Sigmoid colon (tissue), 4 donors: ENCODE data around the gene TNNI2.

Experiments used
- CTCF ChIP-seq, 4 experiments: fragments of 450-650 bp in 3 of 4; fragments of 200-600 bp in 1 of 4; IDR thresholded peaks; one replicate each; pipeline ENCODE4 v1.5.1; 2016 to 2019; ENCODE audit warnings: antibody characterized with exemption in 4 of 4, mild to moderate bottlenecking in 3 of 4, moderate library complexity in 2 of 4
- EP300 ChIP-seq, 4 donors: sonication (generic); formaldehyde crosslinking; IDR thresholded peaks; one replicate each; pipeline ENCODE4 v1.6.1; 2017; ENCODE audit warnings: antibody characterized with exemption in 4 of 4
- POLR2A ChIP-seq, 2 donors: fragments of 450-650 bp; IDR thresholded peaks; one replicate each; pipeline ENCODE4 v1.6.1; 2016; ENCODE audit warnings: antibody characterized with exemption in 2 of 2, mild to moderate bottlenecking in 2 of 2, moderate library complexity in 2 of 2
- POLR2AphosphoS5 ChIP-seq, 4 donors: sonication (generic); formaldehyde crosslinking; IDR thresholded peaks; one replicate each; pipeline ENCODE4 v1.6.1; 2017; ENCODE audit warnings: antibody characterized with exemption in 4 of 4

GRCh38 chr11:1852877-1853276 lies 14.1 kb downstream of the TNNI2 start, which contains the start of gene LSP1:
- TF ChIP-seq CTCF (IDR thresholded peaks at IDR 0.05), result no peak
- no peak for TF ChIP-seq EP300 (IDR thresholded peaks at IDR 0.05)
- no peak for TF ChIP-seq POLR2A (IDR thresholded peaks at IDR 0.05)
- TF ChIP-seq POLR2AphosphoS5 (IDR thresholded peaks at IDR 0.05), result no peak
